DND-41 (cell line): ENCODE results near the gene MAST4.

Experiments
- EZH2 ChIP-seq: IDR thresholded peaks from 3 replicates; pipeline ENCODE4 v1.6.1; 2012; ENCODE audit warnings: borderline replicate concordance, low read depth, mild to moderate bottlenecking, moderate library complexity, low read length, inconsistent platforms; ENCODE audit not compliant: severe bottlenecking
- TF ChIP-seq, protein P1 (sequence below): IDR thresholded peaks from 2 replicates; pipeline ENCODE4 v1.5.1; 2012; ENCODE audit warnings: borderline replicate concordance, low read length, moderate library complexity, mild to moderate bottlenecking; ENCODE audit not compliant: poor library complexity, severe bottlenecking; ENCODE audit errors: extremely low read depth

DNA sequence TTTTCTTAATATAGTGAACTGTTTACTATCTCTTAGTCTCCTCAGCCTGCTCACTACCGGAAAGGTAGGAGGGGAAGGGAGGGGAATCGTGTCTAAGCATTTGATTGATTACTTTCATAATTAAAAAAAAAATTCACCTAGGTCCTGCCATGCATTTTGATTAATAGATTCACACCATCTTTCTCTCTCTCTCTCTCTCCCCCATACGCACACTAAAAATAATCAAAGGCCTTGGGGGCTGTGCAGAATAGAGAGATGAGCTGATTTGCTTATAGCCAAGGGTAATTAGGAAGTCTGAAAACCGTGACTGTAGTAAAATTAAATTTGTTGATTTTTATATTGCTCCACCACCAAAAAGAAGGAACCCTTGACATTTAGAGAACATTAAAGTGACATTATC, 550.8 kb downstream of the MAST4 start:
- TF ChIP-seq, protein P1, sequence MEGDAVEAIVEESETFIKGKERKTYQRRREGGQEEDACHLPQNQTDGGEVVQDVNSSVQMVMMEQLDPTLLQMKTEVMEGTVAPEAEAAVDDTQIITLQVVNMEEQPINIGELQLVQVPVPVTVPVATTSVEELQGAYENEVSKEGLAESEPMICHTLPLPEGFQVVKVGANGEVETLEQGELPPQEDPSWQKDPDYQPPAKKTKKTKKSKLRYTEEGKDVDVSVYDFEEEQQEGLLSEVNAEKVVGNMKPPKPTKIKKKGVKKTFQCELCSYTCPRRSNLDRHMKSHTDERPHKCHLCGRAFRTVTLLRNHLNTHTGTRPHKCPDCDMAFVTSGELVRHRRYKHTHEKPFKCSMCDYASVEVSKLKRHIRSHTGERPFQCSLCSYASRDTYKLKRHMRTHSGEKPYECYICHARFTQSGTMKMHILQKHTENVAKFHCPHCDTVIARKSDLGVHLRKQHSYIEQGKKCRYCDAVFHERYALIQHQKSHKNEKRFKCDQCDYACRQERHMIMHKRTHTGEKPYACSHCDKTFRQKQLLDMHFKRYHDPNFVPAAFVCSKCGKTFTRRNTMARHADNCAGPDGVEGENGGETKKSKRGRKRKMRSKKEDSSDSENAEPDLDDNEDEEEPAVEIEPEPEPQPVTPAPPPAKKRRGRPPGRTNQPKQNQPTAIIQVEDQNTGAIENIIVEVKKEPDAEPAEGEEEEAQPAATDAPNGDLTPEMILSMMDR = no peak
- TF ChIP-seq EZH2 = no peak
